Naive thymus-derived CD4-positive, alpha-beta T cell (primary cell): ENCODE results near the gene CDH24. TPM values are rescaled to one million over a fixed set of nuclear protein-coding genes. Genes with fewer than 3 reads are reported as not detected.
A peak's percentile ranks its signal among the peaks of the same experiment; 100 is the strongest.

Experiments
- ATAC-seq: fragments of 150-1000 bp; cut with Tn5 transposase; 2 replicates; pipeline ENCODE4 v1.10.0; 2021; ENCODE audit warnings: mild to moderate bottlenecking, moderate library complexity
- CTCF ChIA-PET: fragments of 350-600 bp; sonication (Branson Sonifier 250); formaldehyde crosslinking; loops from one replicate; lab custom pipeline; 2021; ENCODE audit warnings: antibody characterized with exemption; lab: Charles Lee
- POLR2A ChIA-PET: fragments of 350-600 bp; sonication (Branson Sonifier 250); formaldehyde crosslinking; loops from one replicate; lab custom pipeline; 2021; ENCODE audit warnings: antibody characterized with exemption, inconsistent platforms; lab: Charles Lee
- DNase-seq, 9 donors: peaks; one replicate each; pipeline versions ENCODE4 v3.0.0 to v3.0.0-alpha.2; 2020 to 2022; ENCODE audit warnings: mixed read lengths in 1 of 9
- H3K27ac ChIP-seq: one replicate; pipeline ENCODE4 v1.7.0; 2013; ENCODE audit warnings: mild to moderate bottlenecking, low read depth, low read length, moderate library complexity
- H3K27me3 ChIP-seq, 2 donors: one replicate each; pipeline ENCODE4 v1.7.0; 2013; ENCODE audit warnings: low read length in 2 of 2, mild to moderate bottlenecking in 2 of 2, moderate library complexity in 2 of 2; ENCODE audit not compliant: control insufficient read depth in 2 of 2, insufficient read depth in 2 of 2
- H3K36me3 ChIP-seq, 3 experiments: 1 replicate in 2 of 3; 2 replicates in 1 of 3; pipeline ENCODE4 v1.7.0; 2013; ENCODE audit warnings: low read length in 3 of 3, mild to moderate bottlenecking in 3 of 3, moderate library complexity in 1 of 3; ENCODE audit not compliant: insufficient read depth in 3 of 3, control insufficient read depth in 2 of 3
- H3K4me1 ChIP-seq, 2 donors: one replicate each; pipeline ENCODE4 v1.7.0; 2013; ENCODE audit warnings: low read length in 2 of 2, mild to moderate bottlenecking in 2 of 2, moderate library complexity in 1 of 2; ENCODE audit not compliant: control insufficient read depth in 2 of 2, insufficient read depth in 2 of 2
- H3K4me3 ChIP-seq: 2 replicates; pipeline ENCODE4 v1.7.0; 2013; ENCODE audit warnings: mild to moderate bottlenecking, low read length
- H3K9me3 ChIP-seq, 3 experiments: 1 replicate in 2 of 3; 2 replicates in 1 of 3; pipeline ENCODE4 v1.7.0; 2013; ENCODE audit warnings: low read length in 3 of 3; ENCODE audit not compliant: control insufficient read depth in 2 of 3
- H3K27ac Mint-ChIP-seq, 9 donors: one replicate each; pipeline ENCODE4 v1.8.0; 2020 to 2022; ENCODE audit warnings: mixed read lengths in 9 of 9, mild to moderate bottlenecking in 8 of 9, moderate library complexity in 5 of 9, inconsistent platforms in 2 of 9
- H3K27me3 Mint-ChIP-seq, 5 donors: one replicate each; pipeline ENCODE4 v1.8.0; 2021 to 2022; ENCODE audit warnings: mixed read lengths in 5 of 5, mild to moderate bottlenecking in 1 of 5
- H3K36me3 Mint-ChIP-seq, 5 donors: one replicate each; pipeline ENCODE4 v1.8.0; 2020 to 2022; ENCODE audit warnings: mixed read lengths in 5 of 5, mild to moderate bottlenecking in 3 of 5, inconsistent platforms in 1 of 5
- H3K4me1 Mint-ChIP-seq, 7 donors: one replicate each; pipeline ENCODE4 v1.8.0; 2020 to 2022; ENCODE audit warnings: mixed read lengths in 7 of 7, mild to moderate bottlenecking in 3 of 7, inconsistent platforms in 1 of 7
- H3K4me3 Mint-ChIP-seq, 10 donors: one replicate each; pipeline ENCODE4 v1.8.0; 2020 to 2022; ENCODE audit warnings: mild to moderate bottlenecking in 10 of 10, mixed read lengths in 10 of 10, moderate library complexity in 6 of 10, inconsistent platforms in 2 of 10
- H3K9me3 Mint-ChIP-seq, 11 donors: one replicate each; pipeline ENCODE4 v1.8.0; 2020 to 2022; ENCODE audit warnings: mixed read lengths in 11 of 11, mild to moderate bottlenecking in 4 of 11, inconsistent platforms in 1 of 11, moderate library complexity in 1 of 11
- intact Hi-C, 2 donors: fragments of 100-400 bp; cut with micrococcal nuclease; formaldehyde crosslinking; loops; one replicate each; pipeline ENCODE4 v1.15.1; 2023
- polyA plus RNA-seq, 2 donors: library from polyadenylated mRNA; unstranded; fragments of 300-500 nt; fragmentation: Illumina TruSeq; gene quantifications; one replicate each; pipeline ENCODE4 v1.2.3, GENCODE V29; 2021
- total RNA-seq, 6 experiments: library from RNA in 5 of 6; stranded (reverse) in 5 of 6; gene quantifications; 1 replicate in 5 of 6; 2 replicates in 1 of 6; pipeline ENCODE4 v1.2.3 and lab custom pipeline; 2021 to 2026

CDH24 gene
- total and polyA plus RNA-seq, 7 experiments from 2014 or later: 0.30 to 3.7 (median 1.7) TPM

- CTCF ChIA-PET: no interaction called here
- no peaks in the 10 kb centered on the region for H3K9me3 ChIP-seq
- no peaks in the 10 kb centered on the region for H3K36me3 ChIP-seq
- Mint-ChIP-seq H3K9me3 (no peaks in the 10 kb centered on the region), H3K4me3 (peak overlapping the region; percentile 88 to 100 (median 93)), H3K27me3 (no peaks in the 10 kb centered on the region), H3K27ac (peak overlapping the region; percentile 91 to 98 (median 96)), H3K36me3 (peaks cover 0 to 3% (median 0%) of the 10 kb centered on the region in 5 donors), H3K4me1 (peaks cover 12 to 60% (median 53%) of the 10 kb centered on the region in 7 donors)
- no peak for ATAC-seq
- peak overlapping the region; percentile 68 for H3K27ac ChIP-seq
- POLR2A ChIA-PET: interaction anchor here (0.8 to 4.1 kb wide), 4 partner anchors 12 to 25 kb away, joined by 4 to 79 read pairs (median 22); partner anchors contain the start of gene PSMB5
- no peaks in the 10 kb centered on the region for H3K27me3 ChIP-seq
- intact Hi-C loops: loop anchor here in 1 of 2 donors (5.0 kb wide), 1 partner anchor 1742 kb away; the partner anchor contains the start of gene HNRNPC
- peaks cover 9 to 25% of the 10 kb centered on the region in 2 donors for H3K4me1 ChIP-seq
- H3K4me3 ChIP-seq: peak overlapping the region; percentile 82
- DNase-seq: no peak
Measured at GRCh38 chr14:23009483-23009938, 47.8 kb downstream of the CDH24 start.

GRCh38 chr14:23008831-23009230, 48.5 kb downstream of the CDH24 start:
- no peak for ATAC-seq
- no peak for DNase-seq
- Histone ChIP-seq H3K4me3 (no peak overlapping the region), H3K4me1 (peaks cover 9 to 25% of the 10 kb centered on the region in 2 donors), H3K36me3 (no peaks in the 10 kb centered on the region), H3K27me3 (no peaks in the 10 kb centered on the region), H3K9me3 (no peaks in the 10 kb centered on the region), H3K27ac (peak overlapping the region; percentile 68)
- H3K36me3 Mint-ChIP-seq: peaks cover 0 to 3% (median 0%) of the 10 kb centered on the region in 5 donors
- H3K27ac Mint-ChIP-seq: peak overlapping the region; percentile 73 to 99 (median 96)
- intact Hi-C loops: loop anchor here in 1 of 2 donors (5.0 kb wide), 1 partner anchor 1742 kb away; the partner anchor contains the start of gene HNRNPC
- no peaks in the 10 kb centered on the region for H3K27me3 Mint-ChIP-seq
- POLR2A ChIA-PET: interaction anchor here (0.7 to 4.1 kb wide), 11 partner anchors 8 to 110 kb away, joined by 3 to 79 read pairs (median 4); partner anchors contain the start of genes ACIN1, C14orf119, CEBPE and HAUS4
- peaks cover 12 to 60% (median 53%) of the 10 kb centered on the region in 7 donors for H3K4me1 Mint-ChIP-seq
- peak overlapping the region; percentile 67 to 100 (median 91) for H3K4me3 Mint-ChIP-seq
- H3K9me3 Mint-ChIP-seq: no peaks in the 10 kb centered on the region
- CTCF ChIA-PET: interaction anchor here (0.8 to 3.5 kb wide), 3 partner anchors 11 to 178 kb away, joined by 3 to 33 read pairs (median 3); no protein-coding TSS in a partner anchor

DNA sequence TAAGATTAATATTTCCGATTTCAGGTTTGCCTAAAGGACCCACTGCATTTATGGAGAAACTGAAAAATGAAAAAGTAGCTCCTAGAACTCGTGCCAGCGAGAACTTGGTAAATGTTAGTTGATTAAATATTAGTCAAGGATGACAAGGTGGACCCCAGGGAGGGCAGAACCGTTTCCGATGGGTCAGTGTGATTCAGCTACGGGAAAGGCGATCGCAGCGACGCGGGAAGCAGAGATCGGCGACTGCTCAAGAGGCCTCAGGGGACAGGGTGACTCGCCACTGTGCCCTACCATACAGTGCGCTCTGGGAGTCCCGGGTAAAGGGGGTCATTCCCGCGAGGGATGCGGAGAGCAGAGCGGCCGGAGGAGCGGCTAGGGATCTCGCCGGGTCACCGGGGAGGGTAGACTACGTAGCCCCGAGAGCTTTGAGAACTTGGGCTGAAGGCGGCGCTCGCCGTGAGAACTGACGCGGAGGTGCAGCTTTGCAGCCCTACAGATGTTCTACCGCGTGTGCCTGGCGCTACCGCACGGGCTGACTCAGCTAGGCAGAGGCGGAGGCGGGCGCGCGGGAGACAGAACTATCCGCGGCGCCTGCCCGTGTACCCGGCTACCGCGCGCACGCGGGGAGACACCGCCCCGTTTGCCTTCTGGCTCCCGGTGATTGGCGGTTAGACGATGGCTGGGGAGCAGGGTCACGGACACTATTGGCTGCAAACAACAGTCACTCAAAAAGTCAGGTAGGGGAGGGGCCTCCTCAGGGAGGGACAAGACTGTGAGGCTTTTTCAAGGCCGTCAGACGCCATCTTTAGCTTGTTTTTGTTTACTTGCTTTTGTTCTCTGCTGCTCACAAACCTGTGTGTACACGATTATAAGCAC, 50.5 kb downstream of the CDH24 start:
- H3K4me3 Mint-ChIP-seq: peak overlapping the region; percentile 91 to 100 (median 96)

DNA sequence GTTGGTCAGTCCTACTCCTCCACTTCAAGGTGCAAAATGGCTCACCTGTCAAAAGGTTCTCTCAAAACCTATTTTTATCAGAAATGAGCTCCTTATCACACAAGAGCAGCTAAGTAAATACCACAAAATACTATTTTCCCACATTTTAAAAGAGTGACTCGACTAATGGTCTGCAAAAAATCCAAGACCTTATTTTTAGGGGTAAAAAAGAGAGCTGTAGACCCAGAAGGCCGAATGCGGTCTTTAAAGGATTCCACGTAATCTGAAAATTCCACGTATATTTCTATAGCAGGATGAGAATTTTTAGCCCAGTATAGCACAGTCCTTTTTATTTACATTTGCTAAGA, 51.2 kb downstream of the CDH24 start:
- intact Hi-C loops: loop anchor here in 1 of 2 donors (1.0 to 5.0 kb wide), 3 partner anchors 23 to 1739 kb away; partner anchors contain the start of genes HAUS4 and HNRNPC
- Histone ChIP-seq H3K36me3 (no peaks in the 10 kb centered on the region), H3K27me3 (no peaks in the 10 kb centered on the region), H3K27ac (peak overlapping the region; percentile 86), H3K9me3 (no peaks in the 10 kb centered on the region), H3K4me3 (peak overlapping the region; percentile 94), H3K4me1 (peaks cover 9 to 25% of the 10 kb centered on the region in 2 donors)
- no peaks in the 10 kb centered on the region for H3K9me3 Mint-ChIP-seq
- ATAC-seq (no peak), DNase-seq (no peak)
- H3K27ac Mint-ChIP-seq: peak overlapping the region; percentile 87 to 99 (median 98)
- CTCF ChIA-PET: interaction anchor here (0.6 to 3.5 kb wide), 26 partner anchors 9 to 114 kb away, joined by 3 to 33 read pairs (median 6); partner anchors contain the start of genes ACIN1, AJUBA, C14orf119 and CDH24
- POLR2A ChIA-PET: interaction anchor here (0.8 to 4.1 kb wide), 25 partner anchors 8 to 417 kb away, joined by 3 to 79 read pairs (median 5); partner anchors contain the start of genes ACIN1, C14orf119, CDH24 and DAD1
- peaks cover 12 to 57% (median 44%) of the 10 kb centered on the region in 7 donors for H3K4me1 Mint-ChIP-seq
- peak overlapping the region; percentile 91 to 100 (median 96) for H3K4me3 Mint-ChIP-seq
- H3K36me3 Mint-ChIP-seq: peaks cover 0 to 3% (median 0%) of the 10 kb centered on the region in 5 donors
- no peaks in the 10 kb centered on the region for H3K27me3 Mint-ChIP-seq

More for the DNA sequence above, 50.5 kb downstream of the CDH24 start:
- peaks cover 12 to 60% (median 48%) of the 10 kb centered on the region in 7 donors for H3K4me1 Mint-ChIP-seq
- H3K27me3 Mint-ChIP-seq: no peaks in the 10 kb centered on the region
- H3K4me1 ChIP-seq: peaks cover 9 to 25% of the 10 kb centered on the region in 2 donors
- H3K27ac ChIP-seq: peak overlapping the region; percentile 86
- peaks cover 0 to 3% (median 0%) of the 10 kb centered on the region in 5 donors for H3K36me3 Mint-ChIP-seq
- intact Hi-C loops: loop anchor here (1.0 to 5.0 kb wide), 13 partner anchors 14 to 1739 kb away; partner anchors contain the start of genes ACIN1 (in 2 of the 2), C14orf119 (in 2 of the 2), PRMT5 (in 2 of the 2) and HAUS4 (in 1 of the 2)
- H3K27ac Mint-ChIP-seq: peak overlapping the region; percentile 87 to 99 (median 98)
- peak overlapping the region; percentile 94 for H3K4me3 ChIP-seq
- ChIA-PET CTCF (interaction anchor here (0.6 to 3.5 kb wide), 29 partner anchors 9 to 114 kb away, joined by 3 to 33 read pairs (median 5); partner anchors contain the start of genes ACIN1, AJUBA, C14orf119 and CDH24), POLR2A (interaction anchor here (0.6 to 4.1 kb wide), 39 partner anchors 9 to 1550 kb away, joined by 3 to 79 read pairs (median 4); partner anchors contain the start of genes ACIN1, AJUBA, C14orf119 and CDH24)
- ATAC-seq (peak; percentile 97), DNase-seq (peak; percentile 88 to 99 (median 98))
- no peaks in the 10 kb centered on the region for H3K9me3 Mint-ChIP-seq
- H3K9me3 ChIP-seq: no peaks in the 10 kb centered on the region
- H3K27me3 ChIP-seq: no peaks in the 10 kb centered on the region
- no peaks in the 10 kb centered on the region for H3K36me3 ChIP-seq

GRCh38 chr14:23005451-23006187, 51.7 kb downstream of the CDH24 start:
- peak overlapping the region; percentile 94 for H3K4me3 ChIP-seq
- H3K4me1 ChIP-seq: peaks cover 9 to 25% of the 10 kb centered on the region in 2 donors
- ATAC-seq (no peak), DNase-seq (no peak)
- H3K4me1 Mint-ChIP-seq: peaks cover 12 to 55% (median 43%) of the 10 kb centered on the region in 7 donors
- H3K9me3 ChIP-seq: no peaks in the 10 kb centered on the region
- H3K36me3 Mint-ChIP-seq: peaks cover 0 to 3% (median 0%) of the 10 kb centered on the region in 5 donors
- H3K27me3 ChIP-seq: no peaks in the 10 kb centered on the region
- intact Hi-C loops: loop anchor here in 1 of 2 donors (1.0 to 5.0 kb wide), 3 partner anchors 22 to 1738 kb away; partner anchors contain the start of genes HAUS4 and HNRNPC
- peak overlapping the region; percentile 83 to 100 (median 96) for H3K4me3 Mint-ChIP-seq
- H3K27me3 Mint-ChIP-seq: no peaks in the 10 kb centered on the region
- H3K27ac ChIP-seq: peak overlapping the region; percentile 86
- H3K36me3 ChIP-seq: no peaks in the 10 kb centered on the region
- peak overlapping the region in 8 of 9 donors; percentile 20 to 99 (median 97) for H3K27ac Mint-ChIP-seq
- POLR2A ChIA-PET: interaction anchor here (0.6 to 4.1 kb wide), 17 partner anchors 8 to 297 kb away, joined by 3 to 79 read pairs (median 5); partner anchors contain the start of genes OXA1L, PPP1R3E, PRMT5 and PSMB5
- CTCF ChIA-PET: interaction anchor here (0.6 to 3.5 kb wide), 20 partner anchors 9 to 89 kb away, joined by 3 to 33 read pairs (median 7); partner anchors contain the start of genes ACIN1, AJUBA, C14orf119 and CDH24
- H3K9me3 Mint-ChIP-seq: no peaks in the 10 kb centered on the region
